Stimulated activated CD4-positive, alpha-beta T cell treated with anti-CD3 and anti-CD28 coated beads, Interleukin-2, amount 100 ng/mL, for 24 hours (primary cell): ENCODE data around the gene MSANTD4.
"Not testable (repeated sequence)": the region's sequence is repeated elsewhere in the genome, so short reads cannot be mapped to it uniquely, and the experiment has no call there.

Experiments used
- DNase-seq, 2 donors: peaks; one replicate each; pipeline ENCODE4 v3.0.0-alpha.2; 2020

The MSANTD4 gene

GRCh38 chr11:106012744-106013143 lies 9.3 kb downstream of the MSANTD4 start:
- no peak for DNase-seq

GRCh38 chr11:106011481-106011880 lies 10.6 kb downstream of the MSANTD4 start:
- no peak for DNase-seq

DNA sequence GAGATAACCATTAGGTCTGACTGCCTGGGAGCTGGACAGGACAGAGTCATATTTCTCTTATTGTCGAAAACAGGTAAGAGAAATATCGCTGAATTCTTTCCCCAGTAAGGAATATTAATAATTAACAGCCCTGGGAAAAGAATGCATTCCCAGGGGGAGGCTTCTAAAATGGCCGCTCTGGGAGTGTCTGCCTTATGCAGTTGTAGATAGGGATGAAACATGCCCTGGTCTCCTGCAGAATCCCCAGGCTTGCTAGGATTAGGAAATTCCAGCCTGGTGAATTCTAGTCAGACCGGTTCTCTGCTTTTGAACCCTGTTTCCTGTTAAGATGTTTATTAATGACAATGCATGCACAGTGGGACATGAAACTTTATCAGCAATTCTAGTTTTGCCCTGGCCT lies 18.9 kb downstream of the MSANTD4 start:
- not testable (repeated sequence) for DNase-seq

DNA sequence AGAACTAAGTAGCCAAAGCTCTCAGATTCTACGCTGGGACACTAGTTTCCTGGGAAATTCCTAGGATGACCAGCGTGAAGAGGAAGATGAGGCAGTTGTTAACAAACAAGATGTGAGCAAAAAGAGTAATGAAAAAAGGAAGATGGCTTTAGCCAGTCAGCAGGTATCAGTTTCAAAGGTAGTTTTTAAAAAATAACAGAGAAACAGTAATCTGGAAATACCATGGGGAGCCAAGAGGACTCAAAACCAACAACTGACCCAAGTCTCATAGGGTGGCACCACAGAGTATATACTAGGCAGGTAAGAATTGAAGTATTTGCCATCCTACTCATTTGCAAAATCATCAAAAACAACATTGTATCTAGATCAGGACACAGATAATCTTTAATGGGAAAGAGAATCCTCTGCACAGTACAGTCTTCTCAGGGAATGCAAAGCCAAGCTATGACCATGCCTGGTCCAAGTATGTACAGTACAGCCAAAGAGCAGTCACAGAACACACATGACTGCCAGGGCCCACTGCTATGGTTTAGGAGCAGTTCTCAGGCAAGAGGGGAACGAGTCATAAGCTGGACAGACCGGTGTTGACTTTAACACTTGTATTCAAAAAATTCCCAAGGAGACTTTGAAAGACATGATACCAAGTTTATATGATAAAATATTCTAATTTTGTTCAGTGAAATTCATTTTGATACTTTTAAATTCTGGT lies 20.6 kb downstream of the MSANTD4 start:
- no peak for DNase-seq

DNA sequence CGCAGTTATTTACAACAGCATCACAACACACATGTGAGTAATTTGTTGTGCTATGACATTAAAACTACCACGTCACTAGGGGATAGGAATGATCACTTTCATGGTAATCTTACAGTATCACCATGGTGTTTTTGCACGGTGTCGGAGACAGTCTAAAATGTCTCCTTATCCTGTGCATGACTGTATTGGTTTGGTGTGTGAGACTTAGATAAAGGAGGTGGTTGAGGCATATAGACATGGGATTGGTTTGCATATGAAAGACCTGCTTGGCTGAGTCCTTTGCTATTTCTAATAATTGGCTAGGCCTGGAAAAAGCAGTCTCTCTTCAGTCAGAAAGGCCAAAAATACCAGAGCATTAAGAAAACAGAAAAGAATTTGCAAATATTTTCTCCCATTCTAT lies 30.2 kb downstream of the MSANTD4 start:
- DNase-seq: no peak

GRCh38 chr11:105989124-105989523 lies 32.9 kb downstream of the MSANTD4 start:
- DNase-seq: no peak

GRCh38 chr11:105988197-105988596 lies 33.8 kb downstream of the MSANTD4 start:
- DNase-seq: no peak

DNA sequence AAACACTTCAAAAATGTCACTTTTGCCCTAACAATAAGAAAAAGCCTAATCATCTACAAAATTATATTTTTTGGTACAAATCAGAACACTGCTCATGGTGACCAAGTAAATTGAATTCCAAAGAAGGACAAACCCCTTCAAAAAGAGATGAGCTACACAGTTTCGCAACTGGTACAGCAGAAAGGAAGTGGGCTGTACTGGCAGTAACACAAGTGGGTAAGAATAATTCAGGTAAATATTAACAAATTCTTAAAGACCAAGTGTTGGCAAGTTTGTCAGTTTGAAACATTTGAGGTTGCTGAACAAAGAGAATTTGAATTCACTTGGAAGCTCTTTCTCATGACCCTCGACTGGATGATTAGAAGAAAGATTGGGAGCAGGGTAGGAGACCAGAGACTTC lies 35.5 kb downstream of the MSANTD4 start:
- no peak for DNase-seq

DNA sequence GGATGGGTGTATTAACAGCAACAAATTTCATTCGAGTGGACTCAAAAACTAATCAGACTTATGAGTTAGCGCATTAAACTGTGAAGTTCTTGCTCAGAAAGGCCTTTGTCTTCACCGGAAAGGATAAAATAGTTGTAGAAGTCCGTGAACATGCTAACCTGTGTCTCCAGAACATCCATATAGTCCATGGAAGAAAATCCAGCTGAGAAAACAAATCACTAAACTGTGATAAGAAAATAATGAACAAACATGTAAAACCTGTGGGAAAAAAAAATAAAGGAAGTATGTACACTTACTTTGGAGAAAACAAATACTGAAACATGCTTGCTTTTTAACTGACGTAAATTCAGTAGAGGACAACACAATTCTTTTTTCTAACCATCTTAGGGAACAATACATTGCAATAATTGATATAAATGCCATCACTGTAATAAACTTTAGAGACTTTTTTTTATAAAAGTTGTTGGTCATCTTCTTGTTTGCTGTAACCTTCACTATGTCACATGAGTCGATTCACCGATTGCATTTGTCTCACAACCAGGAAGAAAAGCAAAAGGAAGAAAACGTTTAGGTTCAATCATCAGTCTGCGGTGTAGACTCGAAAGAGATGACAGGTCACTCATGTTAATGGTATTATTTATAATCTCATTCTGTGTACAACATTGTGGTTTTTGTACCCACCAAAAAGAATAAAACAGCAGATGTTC lies 41.9 kb downstream of the MSANTD4 start:
- no peak for DNase-seq

GRCh38 chr11:105975128-105975527 lies 46.9 kb downstream of the MSANTD4 start:
- DNase-seq: no peak

DNA sequence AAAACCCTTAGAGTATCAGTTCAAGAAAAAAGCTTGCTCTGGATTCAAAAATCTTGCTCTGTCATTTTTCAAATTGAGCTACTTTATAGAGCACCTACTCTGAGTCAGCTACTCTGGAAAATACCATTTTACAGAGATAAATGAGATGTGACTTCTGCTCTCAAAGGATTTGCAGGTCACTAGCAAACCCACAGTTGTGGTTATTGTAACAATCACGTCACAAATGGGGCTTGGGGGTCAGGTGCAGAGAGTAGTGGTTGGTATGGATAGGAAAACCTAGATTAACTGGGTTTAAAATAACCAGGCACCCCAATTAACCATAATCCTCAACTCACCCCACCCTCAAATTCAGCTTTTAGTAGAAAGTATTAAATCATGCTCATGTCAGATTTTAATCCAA lies 52.3 kb downstream of the MSANTD4 start:
- DNase-seq: no peak

- no peak for DNase-seq
Measured at GRCh38 chr11:105968021-105968697, 53.9 kb downstream of the MSANTD4 start.

GRCh38 chr11:105960252-105961245 lies 61.5 kb downstream of the MSANTD4 start:
- no peak for DNase-seq
